Loucy (cell line): ENCODE measurements around the gene COL8A1.
A peak's percentile ranks its signal among the peaks of the same experiment; 100 is the strongest.

Experiments used
- H2AFZ ChIP-seq: fragments of 200-600 bp; sonication (generic); 2 replicates; pipeline ENCODE4 v1.6.0; 2016; ENCODE audit warnings: antibody characterized with exemption, mild to moderate bottlenecking, low read length, moderate library complexity
- H3F3A ChIP-seq: fragments of 200-600 bp; 2 replicates; pipeline ENCODE4 v1.6.0; 2016; ENCODE audit warnings: antibody characterized with exemption, low read depth, mild to moderate bottlenecking
- H3K27me3 ChIP-seq: fragments of 200-600 bp; sonication (generic); 2 replicates; pipeline ENCODE4 v1.6.1; 2014; ENCODE audit warnings: low read length, mild to moderate bottlenecking; ENCODE audit not compliant: insufficient read depth, poor library complexity, severe bottlenecking
- H3K36me3 ChIP-seq: fragments of 200-600 bp; sonication (generic); 2 replicates; pipeline ENCODE4 v1.6.1; 2016; ENCODE audit warnings: low read length; ENCODE audit not compliant: insufficient read depth
- H3K4me1 ChIP-seq: fragments of 200-600 bp; sonication (generic); 2 replicates; pipeline ENCODE4 v1.5.1; 2014; ENCODE audit warnings: low read length, mild to moderate bottlenecking; ENCODE audit not compliant: insufficient read depth, poor library complexity, severe bottlenecking
- H3K4me2 ChIP-seq: fragments of 200-600 bp; sonication (generic); 2 replicates; pipeline ENCODE4 v1.6.0; 2014; ENCODE audit warnings: antibody characterized with exemption, low read length, low read depth, mild to moderate bottlenecking; ENCODE audit not compliant: poor library complexity, severe bottlenecking
- H3K4me3 ChIP-seq: fragments of 200-600 bp; sonication (generic); 2 replicates; pipeline ENCODE4 v1.5.1; 2014; ENCODE audit warnings: low read length, mild to moderate bottlenecking, mixed read lengths; ENCODE audit not compliant: poor library complexity, severe bottlenecking
- H3K79me2 ChIP-seq: fragments of 200-600 bp; sonication (generic); 2 replicates; pipeline ENCODE4 v1.6.1; 2014; ENCODE audit warnings: low read length; ENCODE audit not compliant: insufficient read depth
- H3K9ac ChIP-seq: fragments of 200-600 bp; sonication (generic); 2 replicates; pipeline ENCODE4 v1.6.0; 2014; ENCODE audit warnings: mild to moderate bottlenecking, low read depth, low read length, moderate library complexity; ENCODE audit not compliant: poor library complexity, severe bottlenecking
- H3K9me2 ChIP-seq: fragments of 200-600 bp; sonication (generic); replicated peaks from 2 replicates; pipeline ENCODE4 v1.6.1; 2016; ENCODE audit warnings: low read depth, low read length, mixed read lengths
- H3K9me3 ChIP-seq: fragments of 200-600 bp; sonication (generic); 2 replicates; pipeline ENCODE4 v1.6.1; 2014; ENCODE audit warnings: mild to moderate bottlenecking, antibody characterized with exemption, low read length, low read depth; ENCODE audit not compliant: insufficient read depth
- H4K20me1 ChIP-seq: fragments of 200-600 bp; sonication (generic); 2 replicates; pipeline ENCODE4 v1.6.0; 2014; ENCODE audit warnings: antibody characterized with exemption, low read length, mild to moderate bottlenecking; ENCODE audit not compliant: insufficient read depth, poor library complexity, severe bottlenecking
- EZH2phosphoT487 ChIP-seq: fragments of 200-600 bp; IDR thresholded peaks from 2 replicates; pipeline ENCODE4 v1.6.1; 2018; ENCODE audit warnings: antibody characterized with exemption, mild to moderate bottlenecking, moderate library complexity, borderline replicate concordance
- TF ChIP-seq, protein P1 (sequence below): fragments of 200-600 bp; sonication (generic); conservative IDR thresholded peaks from 2 replicates; pipeline ENCODE4 v1.5.1; 2014; ENCODE audit warnings: mild to moderate bottlenecking, antibody characterized with exemption, low read length

The COL8A1 gene

DNA sequence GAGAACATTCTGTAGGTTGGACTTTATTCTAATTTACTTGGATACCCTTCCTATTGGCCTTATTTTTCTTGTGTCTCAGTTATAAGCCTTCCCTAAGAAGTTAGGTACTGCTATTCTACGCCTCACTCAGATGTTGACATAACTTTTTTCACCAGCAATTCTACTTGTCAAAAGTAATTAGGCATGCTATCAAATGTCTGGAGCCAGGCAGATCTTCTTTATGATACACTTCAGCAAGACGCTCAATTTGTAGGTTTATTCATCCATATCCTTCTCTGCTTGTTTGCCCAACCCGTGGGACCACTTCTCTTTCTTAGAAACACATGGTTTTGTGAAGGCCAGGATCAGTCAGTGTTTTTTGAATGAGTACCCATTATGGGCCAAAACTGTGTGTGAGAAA, 36.2 kb upstream of the COL8A1 start:
- no peaks in the 10 kb centered on the region for H4K20me1 ChIP-seq
- no peak overlapping the region for H3K4me2 ChIP-seq
- no peaks in the 10 kb centered on the region for H3K9me3 ChIP-seq
- H3K27me3 ChIP-seq = no peaks in the 10 kb centered on the region
- no peak overlapping the region for H3K4me3 ChIP-seq
- no peaks in the 10 kb centered on the region for H3K36me3 ChIP-seq
- H3K9ac ChIP-seq = no peak overlapping the region
- no peaks in the 10 kb centered on the region for H3K9me2 ChIP-seq
- no peak for TF ChIP-seq EZH2phosphoT487
- TF ChIP-seq, protein P1, sequence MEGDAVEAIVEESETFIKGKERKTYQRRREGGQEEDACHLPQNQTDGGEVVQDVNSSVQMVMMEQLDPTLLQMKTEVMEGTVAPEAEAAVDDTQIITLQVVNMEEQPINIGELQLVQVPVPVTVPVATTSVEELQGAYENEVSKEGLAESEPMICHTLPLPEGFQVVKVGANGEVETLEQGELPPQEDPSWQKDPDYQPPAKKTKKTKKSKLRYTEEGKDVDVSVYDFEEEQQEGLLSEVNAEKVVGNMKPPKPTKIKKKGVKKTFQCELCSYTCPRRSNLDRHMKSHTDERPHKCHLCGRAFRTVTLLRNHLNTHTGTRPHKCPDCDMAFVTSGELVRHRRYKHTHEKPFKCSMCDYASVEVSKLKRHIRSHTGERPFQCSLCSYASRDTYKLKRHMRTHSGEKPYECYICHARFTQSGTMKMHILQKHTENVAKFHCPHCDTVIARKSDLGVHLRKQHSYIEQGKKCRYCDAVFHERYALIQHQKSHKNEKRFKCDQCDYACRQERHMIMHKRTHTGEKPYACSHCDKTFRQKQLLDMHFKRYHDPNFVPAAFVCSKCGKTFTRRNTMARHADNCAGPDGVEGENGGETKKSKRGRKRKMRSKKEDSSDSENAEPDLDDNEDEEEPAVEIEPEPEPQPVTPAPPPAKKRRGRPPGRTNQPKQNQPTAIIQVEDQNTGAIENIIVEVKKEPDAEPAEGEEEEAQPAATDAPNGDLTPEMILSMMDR = no peak
- no peaks in the 10 kb centered on the region for H3K79me2 ChIP-seq
- H3K4me1 ChIP-seq = peaks cover 12% of the 10 kb centered on the region
- no peaks in the 10 kb centered on the region for H3F3A ChIP-seq
- H2AFZ ChIP-seq = no peak overlapping the region

DNA sequence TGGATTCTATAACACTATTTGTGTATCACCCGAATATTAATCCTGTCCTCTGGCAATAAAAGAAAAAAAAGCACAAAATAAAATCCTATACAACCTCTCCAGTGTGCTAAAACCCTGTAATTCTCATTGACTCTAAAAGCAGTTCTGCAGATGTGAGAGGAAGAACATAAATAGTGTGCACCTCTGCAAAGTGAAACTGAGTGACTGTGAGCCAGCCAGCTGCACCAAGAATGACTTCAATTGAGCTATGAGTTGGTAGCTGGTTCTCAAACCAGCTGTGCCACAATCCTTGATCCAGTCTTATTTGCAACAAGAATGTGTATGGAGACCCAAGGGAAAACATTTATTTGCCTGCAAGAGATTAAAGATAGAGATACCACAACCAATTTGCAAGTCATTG, 31.2 kb upstream of the COL8A1 start:
- peaks cover 7% of the 10 kb centered on the region for H3K4me1 ChIP-seq
- no peak overlapping the region for H3K9ac ChIP-seq
- no peaks in the 10 kb centered on the region for H3K9me3 ChIP-seq
- no peaks in the 10 kb centered on the region for H3K27me3 ChIP-seq
- peak overlapping the region; percentile 24; the same call in 1 of the 2 replicates for H2AFZ ChIP-seq
- H3K4me3 ChIP-seq = no peak overlapping the region
- no peaks in the 10 kb centered on the region for H3K36me3 ChIP-seq
- TF ChIP-seq, protein P1 = no peak
- no peak for TF ChIP-seq EZH2phosphoT487
- no peaks in the 10 kb centered on the region for H3K79me2 ChIP-seq
- no peaks in the 10 kb centered on the region for H3F3A ChIP-seq
- peak overlapping the region; percentile 19 for H3K4me2 ChIP-seq
- H3K9me2 ChIP-seq = no peaks in the 10 kb centered on the region
- H4K20me1 ChIP-seq = no peaks in the 10 kb centered on the region

DNA sequence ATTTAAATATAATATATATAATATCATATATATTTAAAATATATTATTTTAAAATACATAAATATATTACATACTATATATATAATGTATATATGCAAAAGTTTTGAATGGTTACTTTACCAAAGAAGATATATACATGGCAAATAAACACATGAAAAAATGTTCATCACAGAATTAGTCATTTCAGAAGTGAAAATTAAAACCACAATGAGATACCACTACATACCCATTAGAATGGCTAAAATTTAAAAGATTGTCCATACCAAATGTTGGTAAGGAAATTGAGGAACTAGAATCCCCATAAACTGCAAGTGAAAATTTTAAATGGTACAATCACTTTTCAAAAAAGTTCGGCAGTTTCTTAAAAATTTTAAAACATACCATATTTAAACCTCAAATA, 23.6 kb upstream of the COL8A1 start:
- Histone ChIP-seq H3K4me2 (no peak overlapping the region), H3K9me2 (no peaks in the 10 kb centered on the region), H4K20me1 (no peaks in the 10 kb centered on the region), H3F3A (no peaks in the 10 kb centered on the region), H3K36me3 (no peaks in the 10 kb centered on the region), H3K9ac (no peak overlapping the region), H3K79me2 (no peaks in the 10 kb centered on the region), H3K27me3 (no peaks in the 10 kb centered on the region), H3K9me3 (no peaks in the 10 kb centered on the region), H2AFZ (no peak overlapping the region), H3K4me1 (no peaks in the 10 kb centered on the region), H3K4me3 (no peak overlapping the region)
- TF ChIP-seq, protein P1 = no peak
- no peak for TF ChIP-seq EZH2phosphoT487
